CD4-positive, alpha-beta T cell treated with Interferon alpha-2 for 1 hour (primary cell): ENCODE results near the gene WDR36.
"Not testable (repeated sequence)": the region's sequence is repeated elsewhere in the genome, so short reads cannot be mapped to it uniquely, and the experiment has no call there.

Experiments used
- DNase-seq, 2 donors: peaks; one replicate each; pipeline ENCODE4 v3.0.0-alpha.2; 2020 to 2022

The WDR36 gene

DNA sequence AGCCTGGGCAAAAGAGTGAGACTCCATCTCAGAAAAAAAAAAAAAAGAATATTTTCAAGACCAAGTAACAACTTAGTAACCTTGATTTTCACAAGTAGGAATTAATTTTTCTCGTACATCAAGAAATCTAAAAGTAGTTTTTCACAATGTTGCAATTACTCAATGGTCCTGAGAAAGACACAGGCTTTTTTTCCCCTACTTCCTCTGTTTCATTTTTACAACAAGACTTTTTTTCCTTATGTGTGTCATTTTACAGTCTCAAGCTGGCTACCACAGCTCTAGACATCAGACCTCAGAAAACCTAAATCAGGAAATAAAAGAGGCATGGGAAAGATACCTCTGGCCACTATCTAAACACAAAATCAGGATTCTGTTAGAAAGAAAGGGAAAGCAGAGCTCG, 45.9 kb downstream of the WDR36 start:
- no peak for DNase-seq

DNA sequence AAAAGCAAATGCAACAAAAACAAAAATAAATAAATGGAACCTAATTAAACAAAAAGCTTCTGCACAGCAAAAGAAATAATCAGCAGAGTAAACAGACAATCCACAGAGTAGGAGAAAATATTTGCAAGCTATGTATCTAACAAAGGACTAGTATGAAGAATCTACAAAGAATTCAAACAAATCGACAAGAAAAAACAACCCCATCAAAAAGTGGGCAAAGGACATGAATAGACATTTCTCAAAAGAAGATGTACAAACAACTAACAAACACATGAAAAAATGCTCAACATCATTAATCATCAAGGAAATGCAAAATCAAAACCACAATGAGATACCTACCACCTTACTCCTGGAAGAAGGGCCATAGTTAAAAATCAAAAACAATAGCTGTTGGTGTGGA, 49.3 kb downstream of the WDR36 start:
- not testable (repeated sequence) for DNase-seq

DNA sequence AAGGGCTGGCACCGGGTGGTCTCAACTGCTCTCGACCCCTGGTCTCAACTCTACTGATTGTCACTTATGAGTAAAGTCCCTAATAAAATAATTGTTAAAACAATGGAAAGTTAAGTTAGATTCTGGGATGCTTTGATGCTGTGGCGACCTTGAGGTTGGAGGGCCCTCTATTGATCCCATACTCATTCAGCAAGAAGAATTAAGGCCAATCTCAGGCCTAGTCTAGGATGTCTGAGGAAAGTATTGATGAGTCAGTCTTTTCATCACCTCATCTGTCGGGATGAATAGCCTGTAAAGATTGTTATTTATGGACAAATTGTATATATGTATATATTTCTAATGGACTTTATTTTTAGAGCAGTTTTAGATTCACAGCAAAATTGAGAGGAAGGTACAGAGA, 50.8 kb downstream of the WDR36 start:
- no peak for DNase-seq

DNA sequence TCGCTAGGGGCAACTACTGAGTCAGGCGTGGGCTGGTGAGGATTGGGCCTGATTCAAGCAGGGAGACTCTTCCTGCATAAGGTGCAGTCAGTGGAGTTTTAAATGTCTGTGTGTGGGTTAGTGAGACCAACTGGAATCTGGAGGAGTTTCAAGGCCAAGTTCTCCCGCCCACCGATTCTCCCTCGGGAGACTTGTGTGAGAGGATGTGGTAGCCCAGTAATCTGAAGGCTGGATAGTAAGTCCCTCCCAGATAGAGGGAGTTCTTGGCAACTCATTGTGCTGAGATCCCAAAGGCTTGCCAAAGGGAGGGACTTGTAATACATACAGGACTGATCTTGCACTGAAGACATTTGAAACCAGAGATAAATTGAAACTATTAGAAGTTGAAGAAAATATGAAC, 51.8 kb downstream of the WDR36 start:
- DNase-seq, result no peak

DNA sequence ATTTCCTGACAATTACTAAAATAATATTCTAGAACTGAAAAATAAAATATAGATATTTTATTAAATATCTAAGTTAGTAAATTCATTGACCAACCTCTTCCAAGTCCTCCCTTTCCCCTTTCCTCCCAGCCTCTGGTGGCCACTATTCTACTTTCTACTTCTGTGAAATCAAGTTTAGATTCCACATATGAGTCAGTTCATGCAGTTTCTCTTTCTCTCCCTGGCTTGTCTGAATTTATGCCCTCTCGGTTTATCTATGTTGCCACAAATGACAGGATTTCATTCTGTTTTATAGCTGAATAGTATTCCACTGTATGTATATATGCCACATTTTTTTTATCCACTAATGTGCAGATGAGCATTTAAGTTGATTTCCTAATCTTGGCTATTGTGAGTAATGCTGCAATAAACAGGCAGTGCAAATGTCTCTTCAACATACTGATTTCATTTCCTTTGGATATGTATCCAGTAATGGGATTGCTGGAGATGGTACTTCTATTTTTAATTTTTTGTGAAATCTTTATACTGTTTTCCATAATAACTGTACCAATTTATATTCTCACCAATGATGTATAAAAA, 52.3 kb downstream of the WDR36 start:
- DNase-seq, result no peak

DNA sequence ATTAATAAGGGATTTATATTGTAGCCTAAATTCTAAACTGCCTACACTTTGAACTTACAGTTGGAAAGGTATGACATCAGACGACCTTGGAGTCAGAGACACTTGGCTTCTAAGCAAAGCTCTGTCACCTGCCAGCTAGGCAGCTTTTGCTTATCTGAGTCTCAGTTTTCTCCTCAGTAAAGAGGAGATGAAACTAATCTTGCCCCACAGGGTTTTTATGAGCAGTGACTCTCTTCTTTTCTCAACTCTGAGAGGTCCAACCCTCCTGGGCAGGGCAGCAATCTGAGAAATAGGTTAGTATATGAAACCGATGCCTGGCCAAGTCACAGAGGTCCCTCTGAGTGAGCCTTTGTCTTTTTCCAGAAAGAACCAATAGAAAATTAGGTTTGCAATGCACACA, 53.9 kb downstream of the WDR36 start:
- no peak for DNase-seq

DNA sequence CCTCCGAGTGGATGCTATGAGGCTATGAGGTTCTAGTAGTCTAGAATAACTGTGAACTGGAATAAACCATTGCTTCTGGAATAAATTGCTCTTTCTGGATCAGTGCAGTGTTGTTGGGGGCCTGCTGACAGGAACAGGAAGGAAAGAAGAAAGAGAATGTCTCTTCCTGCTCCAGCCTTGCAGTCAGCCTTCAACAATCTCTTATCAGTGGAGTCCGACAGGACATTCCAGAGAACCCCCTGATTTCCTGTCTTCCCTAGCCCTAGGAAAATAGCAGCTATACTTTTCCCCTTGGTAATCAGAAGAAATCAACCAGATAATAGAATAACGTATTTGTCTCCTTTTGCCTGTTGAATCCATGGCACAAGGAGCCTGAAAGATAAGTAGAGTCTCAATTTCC, 55.4 kb downstream of the WDR36 start:
- DNase-seq, result no peak

DNA sequence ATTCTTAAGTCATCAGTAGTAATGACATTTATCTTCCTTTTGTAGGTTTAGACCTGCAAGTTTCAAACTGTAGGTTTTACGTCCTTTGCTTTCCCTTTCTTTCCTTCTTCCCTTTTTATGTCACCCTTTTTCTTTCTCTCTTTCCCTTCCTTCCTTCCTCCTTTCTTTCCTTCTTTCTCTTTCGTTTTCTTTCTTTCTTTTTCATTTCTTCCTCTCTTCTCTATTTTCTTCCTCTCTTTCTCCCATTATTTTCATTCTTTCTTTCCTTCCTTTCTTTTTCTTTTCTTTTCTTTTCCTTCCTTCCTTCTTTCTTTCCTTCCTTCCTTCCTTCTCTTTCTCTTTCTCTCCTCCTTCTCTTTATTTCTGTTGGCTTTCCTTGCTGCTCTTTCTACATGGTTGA, 59.9 kb downstream of the WDR36 start:
- DNase-seq, result no peak

DNA sequence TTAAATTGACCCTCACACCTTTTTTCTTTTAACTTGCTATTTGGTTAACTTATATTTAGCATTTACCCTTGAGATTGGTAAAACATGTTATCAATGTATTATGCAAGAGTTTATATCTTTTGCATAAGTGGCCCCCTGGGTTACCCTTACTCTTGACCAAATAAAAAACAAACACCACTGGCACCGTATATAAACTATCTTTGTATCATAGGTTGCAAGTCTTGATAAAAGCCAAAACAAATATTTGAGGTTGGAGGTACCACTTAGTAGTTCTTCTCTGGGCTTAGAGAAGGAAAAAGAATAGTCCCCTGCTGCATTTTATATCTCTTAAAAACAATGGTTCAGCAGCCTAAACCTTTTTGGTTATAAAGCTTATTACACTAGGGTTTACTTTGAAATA, 61.3 kb downstream of the WDR36 start:
- no peak for DNase-seq

DNA sequence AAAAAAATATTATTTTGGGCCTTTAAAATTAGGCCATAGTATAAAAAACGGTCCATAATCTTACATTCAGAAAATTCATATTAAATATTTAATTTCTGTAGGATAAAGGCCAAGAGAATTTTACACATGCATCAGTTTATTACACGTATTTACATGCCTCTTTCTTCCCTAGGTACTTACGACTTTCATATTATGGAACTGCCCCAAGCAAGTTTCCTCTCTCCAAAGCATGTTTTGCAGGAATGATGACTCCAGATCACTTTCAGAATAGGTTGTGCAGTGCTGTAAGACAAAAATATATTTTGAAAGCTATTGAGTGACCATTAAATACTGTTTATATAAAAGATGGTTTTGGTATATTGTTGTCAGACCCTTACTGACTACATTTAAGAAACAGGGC, 61.8 kb downstream of the WDR36 start:
- DNase-seq, result no peak

DNA sequence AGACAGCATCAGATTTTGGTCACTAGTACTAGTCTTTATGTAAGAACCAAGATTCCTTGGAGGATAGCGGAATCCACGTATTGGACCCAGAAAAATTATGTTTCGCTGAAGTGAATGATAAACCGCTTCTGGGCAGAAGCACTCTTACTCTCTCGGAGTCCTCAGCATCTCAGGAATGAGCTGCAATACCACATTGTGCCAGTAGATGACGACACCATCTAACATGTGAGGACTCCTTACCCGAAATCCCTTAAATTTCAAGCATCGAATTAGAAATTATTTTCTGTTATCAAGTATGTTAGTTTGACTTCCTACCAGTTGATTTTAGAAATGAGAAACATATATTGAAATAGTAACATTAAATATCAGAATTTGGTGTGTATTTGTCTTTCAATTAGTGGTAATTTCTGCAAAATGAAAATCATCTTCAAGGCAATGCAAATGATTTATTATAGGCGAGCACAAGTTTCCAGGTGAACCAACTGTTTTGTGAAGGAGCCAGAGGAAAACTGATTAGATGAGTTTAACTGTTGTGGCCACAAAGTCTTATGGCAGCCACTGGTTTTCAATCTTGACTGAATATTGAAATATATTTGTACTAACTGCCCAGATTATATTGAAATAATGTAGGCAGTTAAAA, 66.1 kb downstream of the WDR36 start:
- DNase-seq, result peak; percentile 66 to 84

DNA sequence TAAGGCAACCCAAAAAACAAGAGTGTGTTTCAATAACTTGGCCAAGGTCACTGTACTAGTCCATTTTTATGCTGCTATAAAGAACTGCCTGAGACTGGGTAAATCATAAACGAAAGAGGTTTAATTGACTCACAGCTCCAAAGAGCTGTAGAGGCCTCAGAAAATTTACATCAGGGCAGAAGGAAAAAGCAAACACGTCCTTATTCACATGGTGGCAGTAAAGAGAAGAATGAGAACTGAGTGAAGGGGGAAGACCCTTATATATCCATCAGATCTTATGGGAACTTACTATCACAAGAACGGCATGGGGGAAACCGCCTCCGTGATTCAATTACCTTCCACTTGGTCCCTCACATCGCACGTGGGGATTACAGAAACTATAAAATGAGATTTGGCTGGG, 67.7 kb downstream of the WDR36 start:
- no peak for DNase-seq

DNA sequence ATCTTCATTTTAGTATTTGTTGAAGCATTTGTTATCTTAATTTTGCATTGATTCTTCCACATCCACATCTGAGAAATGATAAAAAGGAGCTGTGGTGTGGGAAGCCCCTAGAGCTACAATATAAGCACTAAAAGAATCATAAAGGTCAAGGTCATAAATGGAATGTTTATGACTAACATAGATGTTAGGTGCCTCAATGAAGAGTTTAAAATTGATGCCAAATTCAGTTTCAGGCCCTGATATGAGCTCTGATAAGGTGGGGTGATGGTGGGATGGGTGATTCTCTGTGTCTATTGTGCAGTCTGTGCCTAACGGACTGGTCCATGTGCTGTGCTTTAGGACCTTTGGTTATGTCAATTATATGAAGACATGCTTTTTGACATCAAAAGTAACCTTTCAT, 70.9 kb downstream of the WDR36 start:
- no peak for DNase-seq

DNA sequence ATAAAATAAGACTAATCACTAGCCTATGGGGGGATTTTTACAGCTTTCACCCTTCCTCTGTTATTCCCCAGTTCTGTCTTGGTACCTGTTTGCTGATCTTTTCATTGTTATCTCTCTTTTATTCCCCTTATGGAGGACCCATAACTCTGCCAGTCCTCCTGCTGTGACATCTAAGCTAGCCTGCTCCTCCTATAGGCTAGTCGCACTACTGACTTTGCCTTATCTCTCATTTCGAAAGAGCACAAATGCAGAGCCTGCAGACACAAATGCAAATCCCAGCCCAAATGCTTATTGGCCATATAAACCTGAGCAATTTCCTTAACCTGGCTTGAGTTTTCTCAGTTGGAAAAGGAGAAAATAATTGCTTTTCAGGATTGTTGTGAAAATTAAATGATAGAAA, 72.9 kb downstream of the WDR36 start:
- DNase-seq, result no peak

DNA sequence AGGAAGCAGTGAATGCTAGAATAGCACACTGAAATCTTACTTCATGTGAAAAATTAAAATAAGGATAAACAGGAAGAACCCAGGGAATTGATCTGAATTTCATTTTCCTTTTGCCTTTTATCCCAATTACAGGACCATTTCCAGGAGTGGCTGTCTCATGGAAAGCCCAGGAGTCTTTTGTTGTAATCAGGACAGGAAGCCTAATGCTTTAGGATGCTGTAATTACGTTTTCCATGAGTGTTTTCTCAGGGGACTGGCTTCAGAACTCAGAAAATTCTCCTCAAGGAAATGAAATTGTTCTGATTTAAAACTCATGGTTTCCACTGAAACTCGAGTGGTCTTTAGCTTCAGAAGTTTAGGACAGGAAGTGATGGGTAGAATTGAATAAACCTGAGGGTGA, 75.4 kb downstream of the WDR36 start:
- no peak for DNase-seq

DNA sequence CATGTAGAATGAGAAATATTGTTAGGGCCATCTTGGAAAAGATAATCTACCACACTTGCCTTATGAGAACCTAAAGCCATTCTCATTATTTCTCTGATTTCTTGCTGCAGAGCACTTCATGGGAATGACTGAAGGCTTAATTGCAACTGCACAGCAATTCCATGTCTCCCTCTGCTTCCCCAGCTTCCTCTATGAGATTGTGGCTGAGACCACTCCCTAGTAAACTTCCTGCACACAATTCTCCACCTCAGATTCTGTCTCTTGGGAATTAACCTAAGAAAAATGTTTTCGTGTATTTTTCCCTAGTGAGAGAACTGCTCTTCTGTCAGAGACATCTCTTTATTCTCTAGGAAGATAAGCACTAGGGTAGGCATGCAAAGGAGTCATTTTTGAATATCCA, 76.5 kb downstream of the WDR36 start:
- DNase-seq, result no peak

DNA sequence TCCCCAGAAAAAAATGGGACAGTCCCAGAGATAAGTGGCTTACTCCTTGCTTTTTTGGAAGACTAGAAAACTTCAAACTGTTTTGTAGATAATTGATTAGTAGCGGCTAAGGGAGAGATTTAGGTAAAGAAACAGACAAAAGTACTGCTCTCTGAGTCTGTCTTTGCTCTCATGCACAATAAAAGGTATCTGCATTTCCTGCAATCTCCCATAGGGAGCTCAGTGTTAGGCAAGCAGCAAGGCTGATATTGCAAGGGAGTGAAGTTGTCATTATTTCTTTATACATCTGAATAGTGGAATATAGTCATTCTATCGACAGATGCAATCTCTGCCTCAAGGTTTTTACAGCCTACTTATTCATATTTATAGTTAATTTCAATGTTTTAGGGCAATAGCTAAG, 77.1 kb downstream of the WDR36 start:
- no peak for DNase-seq

DNA sequence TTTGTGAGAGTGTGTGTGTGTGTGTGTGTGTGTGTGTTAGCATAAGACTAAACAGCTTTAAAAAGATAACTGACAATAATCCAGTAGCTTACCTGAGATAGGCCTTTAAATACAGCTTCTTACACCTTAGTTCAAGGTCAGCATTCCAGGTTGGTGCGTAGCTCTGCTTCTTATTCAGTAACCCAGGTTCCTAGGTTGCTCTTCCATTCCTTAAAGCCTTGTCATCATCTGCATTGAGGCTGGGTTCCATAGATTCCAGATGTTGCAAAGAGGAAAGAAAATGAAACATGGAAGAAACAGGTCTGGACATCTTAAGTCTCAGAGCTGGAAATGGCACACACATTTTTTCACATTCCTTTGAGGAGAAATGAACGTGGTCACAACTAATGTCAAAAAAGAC, 78.1 kb downstream of the WDR36 start:
- no peak for DNase-seq

DNA sequence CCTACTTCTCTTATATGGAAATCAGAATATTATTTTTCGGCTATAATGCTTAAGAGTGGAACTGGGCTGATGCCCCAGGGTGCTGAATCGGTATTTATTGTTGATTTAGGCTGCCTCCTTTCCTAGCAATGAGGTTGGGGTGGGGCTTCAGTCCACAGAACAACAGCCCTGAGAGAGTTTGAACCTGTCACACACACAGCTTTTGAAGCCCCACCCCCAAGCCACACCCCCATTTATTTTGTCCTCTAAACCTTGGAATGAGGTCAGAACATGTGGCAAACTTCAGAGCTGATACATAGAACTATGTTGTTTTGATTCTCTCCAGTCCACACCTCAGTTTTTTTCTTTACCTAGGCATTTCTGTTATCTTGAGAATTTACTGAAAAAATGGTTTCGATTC, 80.4 kb downstream of the WDR36 start:
- DNase-seq, result peak in 1 of 2 donors; percentile 1

DNA sequence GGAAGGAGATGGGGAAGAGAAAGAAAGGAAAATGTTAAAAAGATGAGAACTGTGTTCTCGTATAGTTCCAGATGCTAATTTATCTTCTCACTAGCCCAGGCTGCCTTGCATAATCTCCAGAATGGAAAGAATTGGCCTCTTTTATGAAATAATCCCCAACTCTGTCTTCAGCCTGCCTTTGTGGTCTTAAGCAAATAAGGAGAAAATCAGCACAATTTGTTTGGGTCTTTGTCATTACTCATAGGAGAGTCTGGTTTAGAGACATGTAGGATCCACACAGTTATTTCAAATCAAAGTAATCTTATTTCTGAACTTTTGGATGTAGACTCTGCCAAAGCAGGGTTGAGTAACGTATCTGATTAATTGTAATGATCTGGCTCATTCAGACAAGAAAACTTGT, 81.3 kb downstream of the WDR36 start:
- DNase-seq, result no peak
